Spleen (tissue), 7 donors: ENCODE data around the gene ADAM23.

Experiments
- POLR2A ChIP-seq, 3 donors: fragments of 450-650 bp; IDR thresholded peaks; one replicate each; pipeline ENCODE4 v1.5.1; 2017; ENCODE audit warnings: antibody characterized with exemption in 3 of 3, mild to moderate bottlenecking in 1 of 3
- POLR2AphosphoS5 ChIP-seq, 3 donors: sonication (generic); formaldehyde crosslinking; IDR thresholded peaks; one replicate each; pipeline ENCODE4 v1.5.1; 2017; ENCODE audit warnings: antibody characterized with exemption in 3 of 3
- TF ChIP-seq, protein P1 (sequence below), 11 experiments: fragments of 200-600 bp in 7 of 11; fragments of 450-650 bp in 4 of 11; sonication (generic) in 4 of 11; IDR thresholded peaks in 8 of 11; conservative IDR thresholded peaks in 3 of 11; 1 replicate in 7 of 11; 2 replicates in 4 of 11; pipeline versions ENCODE4 v1.4.0 to v1.8.0; 2016 to 2021; ENCODE audit warnings: antibody characterized with exemption in 11 of 11, inconsistent platforms in 4 of 11, mild to moderate bottlenecking in 1 of 11
- donor health status: DM: no; HTN: no; CAD: no; lungs with moderate emphysema.
- donor health status: DM: no; HTN: no; CAD: no.
- donor health status: DM: no; HTN: no; CAD: no.

DNA sequence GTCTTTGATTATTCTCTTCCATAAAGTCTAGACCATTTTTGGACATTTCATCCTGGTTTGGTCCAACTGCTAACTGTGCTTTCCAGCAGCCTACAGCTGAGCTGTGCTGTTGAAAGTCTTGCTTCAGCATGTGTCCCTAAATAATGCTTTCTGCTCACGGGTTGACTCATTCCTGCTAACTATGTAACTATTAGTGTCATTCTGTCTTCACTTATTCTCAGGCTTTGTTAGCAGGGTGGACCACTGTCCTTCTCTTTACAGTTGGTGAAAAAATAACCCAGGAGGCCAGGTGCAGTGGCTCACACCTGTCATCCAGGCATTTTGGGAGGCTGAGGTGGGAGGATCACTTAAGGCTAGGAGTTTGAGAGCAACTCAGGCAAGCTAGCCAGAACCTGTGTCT lies 8.9 kb downstream of the ADAM23 start:
- no peak for TF ChIP-seq POLR2AphosphoS5 (IDR thresholded peaks at IDR 0.05)
- TF ChIP-seq, protein P1, sequence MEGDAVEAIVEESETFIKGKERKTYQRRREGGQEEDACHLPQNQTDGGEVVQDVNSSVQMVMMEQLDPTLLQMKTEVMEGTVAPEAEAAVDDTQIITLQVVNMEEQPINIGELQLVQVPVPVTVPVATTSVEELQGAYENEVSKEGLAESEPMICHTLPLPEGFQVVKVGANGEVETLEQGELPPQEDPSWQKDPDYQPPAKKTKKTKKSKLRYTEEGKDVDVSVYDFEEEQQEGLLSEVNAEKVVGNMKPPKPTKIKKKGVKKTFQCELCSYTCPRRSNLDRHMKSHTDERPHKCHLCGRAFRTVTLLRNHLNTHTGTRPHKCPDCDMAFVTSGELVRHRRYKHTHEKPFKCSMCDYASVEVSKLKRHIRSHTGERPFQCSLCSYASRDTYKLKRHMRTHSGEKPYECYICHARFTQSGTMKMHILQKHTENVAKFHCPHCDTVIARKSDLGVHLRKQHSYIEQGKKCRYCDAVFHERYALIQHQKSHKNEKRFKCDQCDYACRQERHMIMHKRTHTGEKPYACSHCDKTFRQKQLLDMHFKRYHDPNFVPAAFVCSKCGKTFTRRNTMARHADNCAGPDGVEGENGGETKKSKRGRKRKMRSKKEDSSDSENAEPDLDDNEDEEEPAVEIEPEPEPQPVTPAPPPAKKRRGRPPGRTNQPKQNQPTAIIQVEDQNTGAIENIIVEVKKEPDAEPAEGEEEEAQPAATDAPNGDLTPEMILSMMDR (IDR thresholded peaks at IDR 0.05 in 8 of 11, conservative IDR thresholded peaks at IDR 0.05 in 3 of 11), result no peak
- TF ChIP-seq POLR2A (IDR thresholded peaks at IDR 0.05), result no peak
